ENCODE measurements around the gene STIM2.

Gene STIM2

DNA sequence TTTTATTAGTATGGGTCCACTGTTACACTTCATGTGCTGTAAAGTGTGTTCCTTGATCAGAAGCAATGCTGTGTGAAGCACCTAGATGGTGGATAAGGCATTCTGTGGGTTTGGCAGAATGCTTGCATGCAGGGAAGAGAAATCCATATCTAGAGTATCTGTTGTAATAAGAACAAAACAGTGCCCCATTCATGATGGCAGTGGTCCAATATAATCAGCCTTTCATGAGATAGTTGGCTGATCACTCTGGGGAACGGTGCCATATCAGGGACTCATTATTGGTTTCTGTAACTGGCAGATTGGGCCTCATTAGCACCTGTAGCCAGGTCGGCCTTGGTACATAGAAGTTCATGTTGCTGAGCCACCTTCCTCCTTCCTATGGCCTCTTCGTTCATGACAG, 28.7 kb downstream of the STIM2 start:
- Histone ChIP-seq H3K9me3 (ENCODE audit: insufficient read depth, low read length, severe bottlenecking) (no peaks in the 10 kb centered on the region), H3K4me1 (ENCODE audit: insufficient read depth, low read length) (peaks cover 35% of the 10 kb centered on the region), H3K79me2 (ENCODE audit: insufficient read depth, low read length) (peaks cover 76% of the 10 kb centered on the region), H3K4me3 (ENCODE audit: low read depth in 1 of 2, low read length in 2 of 2) (no peak overlapping the region), H3K27me3 (ENCODE audit: insufficient read depth, low read length, poor library complexity) (no peaks in the 10 kb centered on the region), H3K4me2 (ENCODE audit: insufficient read depth, low read length) (no peak overlapping the region), H3K9ac (ENCODE audit: low read depth, low read length) (no peak overlapping the region), H3K27ac (ENCODE audit: low read length) (no peak overlapping the region), H3K36me3 (ENCODE audit: insufficient read depth, low read length) (no peaks in the 10 kb centered on the region), H2AFZ (ENCODE audit: low read depth, low read length) (no peak overlapping the region), H4K20me1 (ENCODE audit: insufficient read depth, low read length) (0 out of 2 replicates have a peak, but pooled peaks cover 4% of the 10 kb centered on the region)
- ATAC-seq (ENCODE audit: insufficient read depth, low read depth) (no peak), DNase-seq (no peak)
- TF ChIP-seq EZH2 (IDR thresholded peaks at IDR 0.05; ENCODE audit: borderline replicate concordance, low read depth, low read length, severe bottlenecking) = no peak
- TF ChIP-seq, protein P1, sequence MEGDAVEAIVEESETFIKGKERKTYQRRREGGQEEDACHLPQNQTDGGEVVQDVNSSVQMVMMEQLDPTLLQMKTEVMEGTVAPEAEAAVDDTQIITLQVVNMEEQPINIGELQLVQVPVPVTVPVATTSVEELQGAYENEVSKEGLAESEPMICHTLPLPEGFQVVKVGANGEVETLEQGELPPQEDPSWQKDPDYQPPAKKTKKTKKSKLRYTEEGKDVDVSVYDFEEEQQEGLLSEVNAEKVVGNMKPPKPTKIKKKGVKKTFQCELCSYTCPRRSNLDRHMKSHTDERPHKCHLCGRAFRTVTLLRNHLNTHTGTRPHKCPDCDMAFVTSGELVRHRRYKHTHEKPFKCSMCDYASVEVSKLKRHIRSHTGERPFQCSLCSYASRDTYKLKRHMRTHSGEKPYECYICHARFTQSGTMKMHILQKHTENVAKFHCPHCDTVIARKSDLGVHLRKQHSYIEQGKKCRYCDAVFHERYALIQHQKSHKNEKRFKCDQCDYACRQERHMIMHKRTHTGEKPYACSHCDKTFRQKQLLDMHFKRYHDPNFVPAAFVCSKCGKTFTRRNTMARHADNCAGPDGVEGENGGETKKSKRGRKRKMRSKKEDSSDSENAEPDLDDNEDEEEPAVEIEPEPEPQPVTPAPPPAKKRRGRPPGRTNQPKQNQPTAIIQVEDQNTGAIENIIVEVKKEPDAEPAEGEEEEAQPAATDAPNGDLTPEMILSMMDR (IDR thresholded peaks at IDR 0.05; ENCODE audit: borderline replicate concordance, extremely low read depth, low read length, poor library complexity, severe bottlenecking) = no peak

DNA sequence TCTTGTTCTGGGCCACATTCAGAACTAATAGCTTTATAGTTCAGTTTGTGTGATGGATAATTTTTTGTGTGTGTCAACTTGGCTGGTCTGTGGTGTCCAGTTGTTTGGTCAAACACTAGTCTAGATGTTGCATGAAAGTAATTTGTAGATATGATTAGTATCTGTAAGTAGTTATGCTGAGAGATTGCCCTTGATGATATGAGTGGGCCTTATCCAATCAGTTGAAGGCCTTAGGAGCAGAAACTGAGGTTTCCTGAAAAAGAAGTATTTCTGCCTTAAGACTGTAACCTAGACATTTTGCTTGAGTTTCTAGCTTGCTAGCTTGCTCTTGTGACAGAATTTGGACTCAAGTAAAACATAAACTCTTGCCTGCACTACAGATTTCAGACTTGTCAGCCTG, 30.4 kb downstream of the STIM2 start:
- H3K27me3 ChIP-seq (ENCODE audit: insufficient read depth, low read length, poor library complexity) = no peaks in the 10 kb centered on the region
- no peak overlapping the region for H3K27ac ChIP-seq (ENCODE audit: low read length)
- peaks cover 18% of the 10 kb centered on the region for H3K4me1 ChIP-seq (ENCODE audit: insufficient read depth, low read length)
- no peak overlapping the region for H3K4me3 ChIP-seq (ENCODE audit: low read depth in 1 of 2, low read length in 2 of 2)
- no peaks in the 10 kb centered on the region for H3K36me3 ChIP-seq (ENCODE audit: insufficient read depth, low read length)
- TF ChIP-seq EZH2 (IDR thresholded peaks at IDR 0.05; ENCODE audit: borderline replicate concordance, low read depth, low read length, severe bottlenecking) = no peak
- TF ChIP-seq, protein P1 (IDR thresholded peaks at IDR 0.05; ENCODE audit: borderline replicate concordance, extremely low read depth, low read length, poor library complexity, severe bottlenecking) = no peak
- DNase-seq (no peak), ATAC-seq (ENCODE audit: insufficient read depth, low read depth) (no peak)
- H3K4me2 ChIP-seq (ENCODE audit: insufficient read depth, low read length) = no peak overlapping the region
- H3K9me3 ChIP-seq (ENCODE audit: insufficient read depth, low read length, severe bottlenecking) = no peaks in the 10 kb centered on the region
- H3K9ac ChIP-seq (ENCODE audit: low read depth, low read length) = no peak overlapping the region
- no peak overlapping the region for H2AFZ ChIP-seq (ENCODE audit: low read depth, low read length)
- H3K79me2 ChIP-seq (ENCODE audit: insufficient read depth, low read length) = peaks cover 79% of the 10 kb centered on the region
- H4K20me1 ChIP-seq (ENCODE audit: insufficient read depth, low read length) = peaks cover 8% of the 10 kb centered on the region; the same call in 1 of the 2 replicates

DNA sequence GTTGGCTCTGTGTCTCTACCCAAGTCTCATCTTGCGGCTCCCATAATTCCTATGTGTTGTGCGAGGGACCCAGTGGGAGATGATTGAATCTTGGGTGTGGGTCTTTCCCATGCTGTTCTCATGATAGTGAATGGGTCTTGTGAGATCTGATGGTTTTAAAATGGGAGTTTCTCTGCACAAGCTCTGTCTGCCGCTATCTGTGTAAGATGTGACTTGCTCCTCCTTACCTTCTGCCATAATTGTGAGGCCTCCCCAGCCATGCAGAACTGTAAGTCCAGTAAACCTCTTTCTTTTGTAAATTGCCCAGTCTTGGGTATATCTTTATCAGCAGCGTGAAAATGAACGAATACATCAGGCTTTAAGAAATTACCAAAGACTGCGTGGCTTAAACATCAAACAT, 31.2 kb downstream of the STIM2 start:
- Histone ChIP-seq H3K9ac (ENCODE audit: low read depth, low read length) (no peak overlapping the region), H3K27ac (ENCODE audit: low read length) (no peak overlapping the region), H3K79me2 (ENCODE audit: insufficient read depth, low read length) (peaks cover 74% of the 10 kb centered on the region), H3K4me2 (ENCODE audit: insufficient read depth, low read length) (no peak overlapping the region), H3K4me1 (ENCODE audit: insufficient read depth, low read length) (peaks cover 10% of the 10 kb centered on the region), H3K36me3 (ENCODE audit: insufficient read depth, low read length) (no peaks in the 10 kb centered on the region), H4K20me1 (ENCODE audit: insufficient read depth, low read length) (peaks cover 8% of the 10 kb centered on the region; the same call in 1 of the 2 replicates), H3K27me3 (ENCODE audit: insufficient read depth, low read length, poor library complexity) (no peaks in the 10 kb centered on the region), H2AFZ (ENCODE audit: low read depth, low read length) (no peak overlapping the region), H3K4me3 (ENCODE audit: low read depth in 1 of 2, low read length in 2 of 2) (no peak overlapping the region), H3K9me3 (ENCODE audit: insufficient read depth, low read length, severe bottlenecking) (no peaks in the 10 kb centered on the region)
- TF ChIP-seq, protein P1 (IDR thresholded peaks at IDR 0.05; ENCODE audit: borderline replicate concordance, extremely low read depth, low read length, poor library complexity, severe bottlenecking) = no peak
- no peak for TF ChIP-seq EZH2 (IDR thresholded peaks at IDR 0.05; ENCODE audit: borderline replicate concordance, low read depth, low read length, severe bottlenecking)
- no peak for ATAC-seq (ENCODE audit: insufficient read depth, low read depth)
- DNase-seq = no peak

Measured in DND-41 (cell line).